ENCODE data around the gene CD320.

The CD320 gene

DNA sequence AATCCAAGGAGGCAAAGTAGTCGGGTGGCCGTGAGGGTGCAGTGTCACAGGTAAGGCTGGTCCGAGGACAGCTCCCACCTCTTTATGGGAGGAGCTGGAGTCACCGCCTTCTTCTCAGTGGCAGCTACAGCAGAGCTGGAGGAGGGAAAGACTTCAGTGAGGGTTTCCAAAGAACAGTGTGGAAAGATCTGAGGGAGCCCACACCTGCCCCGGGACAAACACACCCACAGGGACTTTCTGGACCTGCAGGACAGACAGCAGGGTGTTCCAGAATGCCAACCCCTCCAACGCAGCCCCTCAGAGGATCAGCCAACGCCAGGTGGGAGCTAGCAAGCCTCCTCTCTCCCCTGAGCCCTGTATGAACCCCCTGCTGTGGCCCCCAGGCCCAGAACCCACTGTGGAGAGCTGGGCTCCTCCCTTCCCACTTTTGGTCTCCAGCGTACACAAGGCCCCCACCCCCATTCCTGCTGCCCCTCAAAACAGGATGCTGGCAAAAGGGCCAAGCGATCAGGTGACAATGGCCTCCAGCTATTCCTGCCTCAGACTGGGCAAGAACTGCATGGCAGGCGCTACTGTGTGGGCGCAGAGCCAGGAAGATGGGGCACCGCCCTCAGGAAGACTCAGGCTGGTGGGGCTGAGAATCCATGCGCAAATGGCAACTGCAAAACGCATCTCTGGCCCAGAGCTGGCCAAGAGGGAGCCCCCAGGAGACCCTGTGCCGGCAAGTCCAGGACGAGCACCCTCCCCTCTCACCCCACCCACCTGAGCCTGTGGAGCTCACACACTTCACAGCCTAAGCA is 3.5 kb upstream of the CD320 start:
- no peak for DNase-seq (ENCODE audit: low read depth, low spot score)
- no peak overlapping the region for H3K4me3 ChIP-seq (ENCODE audit: low read depth, low read length)
- in situ Hi-C loops (cut with HindIII; ENCODE audit: low sequenced_read_pairs), result no loop called here
- TF ChIP-seq, protein P1, sequence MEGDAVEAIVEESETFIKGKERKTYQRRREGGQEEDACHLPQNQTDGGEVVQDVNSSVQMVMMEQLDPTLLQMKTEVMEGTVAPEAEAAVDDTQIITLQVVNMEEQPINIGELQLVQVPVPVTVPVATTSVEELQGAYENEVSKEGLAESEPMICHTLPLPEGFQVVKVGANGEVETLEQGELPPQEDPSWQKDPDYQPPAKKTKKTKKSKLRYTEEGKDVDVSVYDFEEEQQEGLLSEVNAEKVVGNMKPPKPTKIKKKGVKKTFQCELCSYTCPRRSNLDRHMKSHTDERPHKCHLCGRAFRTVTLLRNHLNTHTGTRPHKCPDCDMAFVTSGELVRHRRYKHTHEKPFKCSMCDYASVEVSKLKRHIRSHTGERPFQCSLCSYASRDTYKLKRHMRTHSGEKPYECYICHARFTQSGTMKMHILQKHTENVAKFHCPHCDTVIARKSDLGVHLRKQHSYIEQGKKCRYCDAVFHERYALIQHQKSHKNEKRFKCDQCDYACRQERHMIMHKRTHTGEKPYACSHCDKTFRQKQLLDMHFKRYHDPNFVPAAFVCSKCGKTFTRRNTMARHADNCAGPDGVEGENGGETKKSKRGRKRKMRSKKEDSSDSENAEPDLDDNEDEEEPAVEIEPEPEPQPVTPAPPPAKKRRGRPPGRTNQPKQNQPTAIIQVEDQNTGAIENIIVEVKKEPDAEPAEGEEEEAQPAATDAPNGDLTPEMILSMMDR (IDR thresholded peaks at IDR 0.05; ENCODE audit: low read depth, low read length), result no peak

DNA sequence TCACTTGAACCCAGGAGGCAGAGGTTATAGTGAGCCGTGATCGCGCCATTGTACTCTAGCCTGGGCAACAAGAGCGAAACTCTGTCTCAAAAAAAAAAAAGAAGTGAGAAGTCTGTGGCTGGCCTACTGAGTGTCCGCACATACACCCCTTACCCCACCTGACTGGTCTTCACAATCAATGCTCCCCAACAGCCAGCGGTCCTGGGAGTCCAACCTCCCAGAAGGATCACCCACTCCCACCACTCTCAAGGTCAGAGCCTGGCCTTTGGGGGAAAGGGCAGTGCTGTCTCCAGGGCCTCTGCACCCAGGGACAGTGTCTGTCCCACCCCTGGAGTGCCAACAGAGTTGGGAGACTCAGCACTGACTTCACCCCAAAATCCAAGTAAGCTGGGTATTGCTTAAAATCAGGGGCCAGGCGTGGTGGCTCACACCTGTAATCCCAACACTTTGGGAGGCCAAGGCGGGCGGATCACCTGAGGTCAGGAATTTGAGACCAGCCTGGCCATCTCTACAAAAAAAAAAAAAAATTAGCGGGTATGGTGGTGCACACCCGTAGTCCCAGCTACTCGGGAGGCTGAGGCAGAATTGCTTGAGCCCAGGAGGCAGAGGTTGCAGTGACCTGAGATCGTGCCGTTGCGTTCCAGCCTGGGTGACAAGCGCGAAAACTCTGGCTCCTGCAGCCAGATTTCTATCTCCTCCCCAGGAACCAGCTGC is 2.3 kb upstream of the CD320 start:
- no peak overlapping the region for H3K4me3 ChIP-seq (ENCODE audit: low read depth, low read length)
- no peak for DNase-seq (ENCODE audit: low read depth, low spot score)
- in situ Hi-C loops (cut with HindIII; ENCODE audit: low sequenced_read_pairs), result no loop called here
- TF ChIP-seq, protein P1 (IDR thresholded peaks at IDR 0.05; ENCODE audit: low read depth, low read length), result no peak

DNA sequence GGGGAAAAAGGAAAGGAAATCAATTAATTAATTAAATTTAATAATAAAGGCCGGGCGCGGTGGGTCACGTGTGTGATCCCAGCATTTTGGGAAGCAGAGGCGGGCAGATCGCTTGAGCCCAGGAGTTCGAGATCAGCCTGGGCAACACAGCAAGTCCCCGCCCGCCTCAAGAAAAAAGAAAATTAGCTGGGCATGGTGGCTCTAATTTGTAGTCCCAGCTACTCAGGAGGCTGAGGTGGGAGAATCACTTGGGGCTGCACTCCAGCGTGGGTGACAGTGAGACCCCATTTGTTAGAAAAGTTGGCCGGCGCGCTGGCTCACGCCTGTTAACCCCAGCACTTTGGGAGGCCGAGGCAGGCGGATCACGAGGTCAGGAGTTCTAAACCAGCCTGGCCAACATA is 733 bp upstream of the CD320 start:
- no peak for DNase-seq (ENCODE audit: low read depth, low spot score)
- H3K4me3 ChIP-seq (ENCODE audit: low read depth, low read length), result peak overlapping the region; percentile 62
- TF ChIP-seq, protein P1 (IDR thresholded peaks at IDR 0.05; ENCODE audit: low read depth, low read length), result no peak
- in situ Hi-C loops (cut with HindIII; ENCODE audit: low sequenced_read_pairs), result no loop called here

DNA sequence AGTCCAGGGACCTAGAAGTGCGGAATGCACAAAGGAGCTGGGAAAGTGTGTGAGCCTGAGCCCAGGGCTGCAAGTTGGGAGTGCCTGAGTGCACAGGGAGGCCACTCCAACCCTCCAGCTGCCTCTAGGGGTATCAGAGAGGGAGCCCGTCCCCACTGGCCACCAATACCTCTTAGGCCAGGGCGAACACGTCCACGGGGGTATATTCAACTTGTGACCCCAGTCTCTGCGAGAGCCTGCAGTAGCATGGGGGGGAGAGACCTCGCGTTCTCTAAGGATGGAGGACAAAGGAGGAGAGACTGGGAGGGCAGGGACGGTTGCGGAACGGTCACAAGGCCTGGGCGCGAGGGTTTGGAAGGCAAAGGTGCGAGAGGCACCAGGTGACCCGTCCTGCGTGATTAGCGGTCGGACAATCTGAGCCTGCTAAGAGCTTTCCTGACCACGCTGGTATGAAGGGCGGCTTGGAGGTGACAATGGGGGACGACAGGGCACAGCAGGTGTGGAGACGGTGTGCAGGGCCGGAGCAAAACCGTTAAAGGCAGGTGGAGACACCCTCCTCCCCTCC is 676 bp downstream of the CD320 start:
- H3K4me3 ChIP-seq (ENCODE audit: low read depth, low read length), result peak overlapping the region; percentile 62
- in situ Hi-C loops (cut with HindIII; ENCODE audit: low sequenced_read_pairs), result no loop called here
- DNase-seq (ENCODE audit: low read depth, low spot score), result no peak
- TF ChIP-seq, protein P1 (IDR thresholded peaks at IDR 0.05; ENCODE audit: low read depth, low read length), result no peak

DNA sequence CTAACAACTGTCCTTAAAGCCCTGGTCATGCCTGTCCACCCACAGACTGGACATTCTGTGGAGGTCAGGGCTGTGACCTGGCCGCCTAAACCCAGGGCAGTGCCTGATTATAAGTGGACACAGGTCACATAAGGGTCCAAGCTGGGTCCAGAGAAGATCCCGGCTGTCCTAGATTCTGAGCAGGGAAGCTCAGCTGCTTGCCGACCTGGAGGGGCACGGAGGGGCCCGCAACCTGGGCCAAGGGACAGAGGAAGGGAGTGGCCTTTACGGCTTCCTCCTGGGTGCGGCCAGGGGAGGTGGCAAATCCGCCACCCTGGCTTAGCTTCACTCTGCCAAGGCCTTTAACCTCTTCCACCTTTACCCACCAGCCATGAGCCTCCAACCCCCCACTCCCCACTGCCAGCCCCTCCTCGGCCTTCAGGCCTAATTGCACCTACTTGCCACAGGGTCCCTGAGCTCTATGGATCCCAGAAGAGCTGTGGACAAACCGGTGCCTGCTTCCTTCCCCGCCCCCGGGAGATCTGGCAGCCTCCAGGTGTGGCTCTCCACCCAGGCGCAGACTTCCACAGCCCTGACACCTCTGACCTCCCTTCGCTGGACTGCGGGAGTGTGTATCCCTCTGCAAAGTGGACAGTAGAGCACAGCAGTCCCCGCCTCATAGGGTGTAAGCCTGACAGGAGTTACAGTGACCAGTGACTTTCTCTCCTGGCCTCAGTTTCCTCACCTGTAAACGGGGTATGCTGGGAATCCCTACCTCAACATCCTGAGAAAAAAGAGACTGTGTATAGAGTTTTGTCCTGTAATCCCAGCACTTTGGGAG is 1.7 kb downstream of the CD320 start:
- H3K4me3 ChIP-seq (ENCODE audit: low read depth, low read length), result no peak overlapping the region
- in situ Hi-C loops (cut with HindIII; ENCODE audit: low sequenced_read_pairs), result no loop called here
- TF ChIP-seq, protein P1 (IDR thresholded peaks at IDR 0.05; ENCODE audit: low read depth, low read length), result no peak
- no peak for DNase-seq (ENCODE audit: low read depth, low spot score)

DNA sequence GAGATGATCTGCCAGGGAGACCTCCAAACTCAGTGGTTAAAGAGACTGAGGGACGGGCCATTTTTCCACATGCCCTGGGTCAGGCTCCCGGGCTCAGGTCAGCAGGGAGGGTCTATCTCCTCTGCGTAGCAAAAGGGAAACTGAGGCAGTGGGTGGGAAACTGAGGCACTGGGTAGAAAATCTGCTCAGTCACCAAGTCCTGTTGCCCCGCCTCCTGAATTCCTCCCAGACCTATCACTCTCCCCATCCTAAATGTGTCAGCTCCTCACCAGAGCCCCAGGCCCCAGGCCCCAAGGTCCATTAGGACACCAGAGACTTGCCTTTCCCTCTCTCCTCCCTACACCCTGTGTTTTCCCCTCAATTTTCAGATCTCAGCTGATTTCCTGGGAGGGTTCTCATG is 2.4 kb downstream of the CD320 start:
- no peak overlapping the region for H3K4me3 ChIP-seq (ENCODE audit: low read depth, low read length)
- TF ChIP-seq, protein P1 (IDR thresholded peaks at IDR 0.05; ENCODE audit: low read depth, low read length), result no peak
- in situ Hi-C loops (cut with HindIII; ENCODE audit: low sequenced_read_pairs), result no loop called here
- DNase-seq (ENCODE audit: low read depth, low spot score), result no peak
